Progenitor cell of endocrine pancreas (in vitro differentiated cells): Measurements from ENCODE around the gene PRKCH. TPM values are rescaled to one million over a fixed set of nuclear protein-coding genes. Genes with fewer than 3 reads are reported as not detected.

Source experiments
- DNase-seq: peaks from one replicate; pipeline ENCODE4 v3.0.0; 2021; ENCODE audit warnings: low spot score; ENCODE audit not compliant: unreplicated experiment
- H3K27ac Mint-ChIP-seq: 2 replicates; pipeline ENCODE4 v1.8.0; 2021; ENCODE audit warnings: mild to moderate bottlenecking, moderate library complexity, mixed read lengths
- H3K27me3 Mint-ChIP-seq: 2 replicates; pipeline ENCODE4 v1.8.0; 2021; ENCODE audit warnings: mixed read lengths
- H3K36me3 Mint-ChIP-seq: 2 replicates; pipeline ENCODE4 v1.8.0; 2022; ENCODE audit warnings: mixed read lengths; ENCODE audit not compliant: insufficient read depth
- H3K4me1 Mint-ChIP-seq: 2 replicates; pipeline ENCODE4 v1.8.0; 2021; ENCODE audit warnings: low read depth, mixed read lengths
- H3K4me3 Mint-ChIP-seq: 2 replicates; pipeline ENCODE4 v1.8.0; 2021; ENCODE audit warnings: low read depth, mild to moderate bottlenecking, moderate library complexity, mixed read lengths
- H3K9me3 Mint-ChIP-seq: 2 replicates; pipeline ENCODE4 v1.8.0; 2021; ENCODE audit warnings: low read depth, mixed read lengths
- total RNA-seq: library from RNA; stranded (reverse); gene quantifications from 2 replicates; pipeline ENCODE4 v1.2.1, GENCODE V29; 2021
- TF ChIP-seq, protein P1 (sequence below): fragments of 200-600 bp; sonication (generic); IDR thresholded peaks from one replicate; pipeline ENCODE4 v1.5.0; 2021; ENCODE audit warnings: antibody characterized with exemption, mild to moderate bottlenecking; ENCODE audit not compliant: unreplicated experiment

Gene PRKCH
- total RNA-seq, 1 donor from 2014 or later = 4.5 TPM

DNA sequence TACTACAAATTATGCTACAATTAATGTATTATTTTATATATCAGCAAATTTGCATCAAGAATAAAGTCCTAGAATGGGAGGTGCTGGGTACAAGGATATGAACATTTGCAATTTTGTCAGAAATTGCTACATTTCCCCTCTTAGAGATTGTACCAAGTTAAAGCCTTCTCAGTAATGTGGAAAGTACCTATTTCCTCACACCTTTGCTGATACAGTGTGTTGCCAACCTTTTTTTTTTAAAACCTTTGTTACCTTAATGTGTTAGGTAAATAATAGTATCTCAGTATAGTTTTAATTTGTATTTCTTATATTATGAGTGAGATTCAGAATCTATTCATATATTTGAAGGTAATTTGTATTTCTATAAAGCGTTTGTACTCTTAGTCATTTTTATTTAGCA, 278.6 kb downstream of the PRKCH start:
- DNase-seq = no peak
- Mint-ChIP-seq H3K4me1 (peaks cover 33% of the 10 kb centered on the region), H3K9me3 (peaks cover 3% of the 10 kb centered on the region), H3K4me3 (no peak overlapping the region), H3K36me3 (no peaks in the 10 kb centered on the region), H3K27ac (no peak overlapping the region), H3K27me3 (no peaks in the 10 kb centered on the region)
- TF ChIP-seq, protein P1, sequence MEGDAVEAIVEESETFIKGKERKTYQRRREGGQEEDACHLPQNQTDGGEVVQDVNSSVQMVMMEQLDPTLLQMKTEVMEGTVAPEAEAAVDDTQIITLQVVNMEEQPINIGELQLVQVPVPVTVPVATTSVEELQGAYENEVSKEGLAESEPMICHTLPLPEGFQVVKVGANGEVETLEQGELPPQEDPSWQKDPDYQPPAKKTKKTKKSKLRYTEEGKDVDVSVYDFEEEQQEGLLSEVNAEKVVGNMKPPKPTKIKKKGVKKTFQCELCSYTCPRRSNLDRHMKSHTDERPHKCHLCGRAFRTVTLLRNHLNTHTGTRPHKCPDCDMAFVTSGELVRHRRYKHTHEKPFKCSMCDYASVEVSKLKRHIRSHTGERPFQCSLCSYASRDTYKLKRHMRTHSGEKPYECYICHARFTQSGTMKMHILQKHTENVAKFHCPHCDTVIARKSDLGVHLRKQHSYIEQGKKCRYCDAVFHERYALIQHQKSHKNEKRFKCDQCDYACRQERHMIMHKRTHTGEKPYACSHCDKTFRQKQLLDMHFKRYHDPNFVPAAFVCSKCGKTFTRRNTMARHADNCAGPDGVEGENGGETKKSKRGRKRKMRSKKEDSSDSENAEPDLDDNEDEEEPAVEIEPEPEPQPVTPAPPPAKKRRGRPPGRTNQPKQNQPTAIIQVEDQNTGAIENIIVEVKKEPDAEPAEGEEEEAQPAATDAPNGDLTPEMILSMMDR = no peak

Other genes starting within 250 kb of the PRKCH start
- gene TMEM30B, start 40.2 kb upstream of the PRKCH start, total RNA-seq = 28.1 and 29.4 TPM in 2 replicates